HG02970 (cell line): Measurements from ENCODE around the gene CLPX.
"Not testable (repeated sequence)": the region's sequence is repeated elsewhere in the genome, so short reads cannot be mapped to it uniquely, and the experiment has no call there.

ENCODE experiments used
- ATAC-seq: cut with Tn5 transposase; IDR thresholded peaks from one replicate; pipeline ENCODE4 v1.9.1; 2021; ENCODE audit warnings: mild to moderate bottlenecking, moderate library complexity, moderate number of reproducible peaks; ENCODE audit not compliant: unreplicated experiment, low FRiP score

The CLPX gene

DNA sequence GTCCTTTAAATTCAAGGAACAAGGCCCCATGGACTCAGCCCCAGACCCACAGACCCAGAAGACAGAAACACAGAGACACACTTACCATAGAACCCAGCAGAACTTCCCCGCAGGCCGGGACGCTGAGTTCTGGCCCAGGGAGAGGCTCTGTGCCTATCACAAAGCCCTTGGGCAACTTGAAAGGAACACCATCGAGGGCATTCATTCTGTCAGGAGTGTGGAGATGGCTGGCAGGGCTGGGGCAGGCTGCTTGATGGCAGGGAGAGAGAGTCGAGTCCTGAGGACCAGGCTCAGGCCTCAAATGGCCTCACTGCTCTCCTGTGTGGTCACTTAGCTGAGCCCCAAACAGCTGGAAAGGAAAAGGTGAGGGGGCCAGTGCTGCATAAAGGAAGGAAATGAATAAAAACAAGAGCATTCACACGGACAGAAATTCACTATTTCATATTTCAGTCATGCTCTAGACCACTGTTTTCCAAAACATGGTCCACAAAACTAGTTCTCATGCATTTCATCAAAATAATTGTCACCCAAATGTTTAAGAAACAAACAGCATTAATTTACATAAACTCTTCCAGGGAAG lies 79.0 kb downstream of the CLPX start:
- ATAC-seq, result no peak

DNA sequence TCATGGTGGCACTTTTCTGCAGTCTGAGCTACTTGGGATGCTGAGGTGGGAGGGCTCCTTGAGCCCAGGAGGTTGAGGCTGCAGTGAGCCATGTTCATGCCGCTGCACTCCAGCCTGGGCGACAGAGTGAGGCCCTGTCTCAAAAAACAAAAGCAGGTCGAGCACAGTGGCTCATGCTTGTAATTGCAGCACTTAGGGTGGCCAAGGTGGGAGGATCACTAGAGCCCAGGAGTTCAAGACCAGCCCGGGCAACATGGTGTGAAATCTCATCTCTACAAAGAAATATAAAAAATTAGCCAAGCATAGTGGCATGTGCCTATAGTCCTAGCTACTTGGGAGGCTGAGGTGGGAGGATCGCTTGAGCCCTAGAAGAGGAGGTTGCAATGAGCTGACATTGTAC lies 80.1 kb downstream of the CLPX start:
- ATAC-seq, result no peak

DNA sequence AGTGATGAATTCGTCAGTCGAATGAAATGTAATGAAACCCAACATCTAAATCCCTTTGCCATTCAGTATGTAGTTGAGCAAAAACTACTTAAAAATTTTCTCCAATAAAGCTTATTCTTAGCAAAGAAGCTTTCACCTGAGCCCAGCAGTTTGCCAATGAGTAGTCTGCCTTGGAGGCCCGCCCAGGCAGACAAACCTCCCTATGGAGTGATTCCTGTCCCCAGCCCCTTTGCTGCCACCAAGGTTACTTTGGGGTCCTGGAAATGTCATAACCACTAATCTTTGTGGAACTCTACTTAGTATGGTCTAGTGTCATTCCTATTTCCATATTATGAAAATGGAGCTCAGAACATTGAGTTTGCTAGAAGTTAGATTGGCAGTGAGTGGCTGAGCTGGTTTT lies 82.2 kb downstream of the CLPX start:
- ATAC-seq, result no peak

DNA sequence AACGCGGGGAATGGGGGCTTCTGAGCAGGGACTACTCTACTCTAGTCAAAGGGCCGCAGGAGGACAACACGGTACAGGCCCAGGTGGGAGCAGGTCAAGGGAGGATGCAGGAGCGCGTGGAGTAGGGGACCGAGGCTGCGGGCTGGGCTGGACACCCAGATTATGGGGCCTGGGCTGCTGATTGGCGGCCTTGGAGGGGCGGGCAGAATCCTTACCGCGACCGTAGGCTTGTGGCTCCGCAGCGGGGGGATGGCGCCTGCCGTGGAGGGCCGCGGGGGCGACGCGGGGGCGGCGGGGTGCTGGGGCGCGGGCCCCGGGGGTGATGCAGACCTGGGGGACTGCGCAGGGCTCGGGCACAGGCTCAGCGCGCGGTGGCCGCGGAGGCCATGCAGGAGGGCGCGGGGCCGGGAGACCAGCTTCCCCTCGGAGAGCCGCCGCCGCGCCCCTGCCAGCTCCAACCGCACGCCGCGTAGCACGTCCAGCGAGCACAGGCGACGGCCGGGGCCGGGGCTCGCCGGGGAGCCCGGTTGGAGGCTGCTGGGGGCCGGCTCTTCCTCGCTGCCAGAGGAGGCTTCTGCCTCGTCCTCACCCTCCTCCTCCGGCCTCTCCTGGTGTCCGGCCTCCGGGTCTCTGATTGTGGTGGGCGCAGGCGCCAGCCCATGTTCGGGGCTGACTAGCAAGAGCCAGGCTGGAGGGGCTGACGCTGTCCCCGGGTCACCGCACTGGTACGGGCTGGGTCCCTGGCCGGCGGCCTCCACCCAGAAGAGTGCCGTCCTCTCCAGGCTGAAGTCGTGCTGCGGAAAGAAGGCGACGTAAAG lies 83.0 kb downstream of the CLPX start:
- ATAC-seq, result no peak

DNA sequence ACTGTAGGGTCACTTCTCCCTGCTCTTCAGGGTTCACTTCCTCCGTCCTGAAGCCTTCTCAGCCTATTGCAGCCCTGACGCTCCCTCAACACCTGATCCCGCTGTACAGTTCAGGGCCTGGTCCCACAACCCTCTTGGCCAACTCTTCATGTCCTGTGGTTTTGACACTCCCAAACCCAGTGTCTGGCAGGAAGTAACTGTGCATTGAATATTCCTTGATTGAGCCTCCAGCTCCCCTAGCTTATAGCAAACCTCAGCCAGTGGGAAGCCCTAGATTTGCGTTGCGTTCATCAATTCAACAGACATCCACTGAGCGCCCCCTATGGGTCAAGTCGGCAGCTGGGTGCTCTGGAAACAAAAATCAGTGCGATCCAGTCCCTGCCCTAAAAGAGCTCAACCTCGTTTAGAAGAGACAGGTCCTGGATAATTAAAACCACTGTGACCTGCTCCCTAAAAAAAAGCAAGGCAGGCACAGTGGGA lies 83.7 kb downstream of the CLPX start:
- no peak for ATAC-seq

DNA sequence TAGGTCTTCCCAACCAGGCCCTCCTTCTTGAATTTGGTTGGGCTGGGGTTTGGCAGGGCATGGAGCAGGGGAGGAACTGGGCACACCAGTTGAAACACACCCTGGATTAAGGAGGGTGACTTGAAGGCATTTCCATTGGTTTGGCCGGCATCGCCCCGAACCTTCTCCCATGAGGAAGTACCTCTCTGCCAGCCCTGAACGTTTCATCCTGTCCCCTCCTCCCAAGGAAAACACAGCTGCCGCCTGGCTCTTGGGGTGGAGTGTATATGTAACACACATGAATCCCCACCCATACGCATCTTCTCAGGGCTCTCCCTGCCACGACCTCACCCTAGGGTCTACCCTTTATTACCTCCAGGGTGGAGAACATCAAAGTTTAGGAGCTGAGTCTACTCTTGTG lies 84.7 kb downstream of the CLPX start:
- no peak for ATAC-seq

DNA sequence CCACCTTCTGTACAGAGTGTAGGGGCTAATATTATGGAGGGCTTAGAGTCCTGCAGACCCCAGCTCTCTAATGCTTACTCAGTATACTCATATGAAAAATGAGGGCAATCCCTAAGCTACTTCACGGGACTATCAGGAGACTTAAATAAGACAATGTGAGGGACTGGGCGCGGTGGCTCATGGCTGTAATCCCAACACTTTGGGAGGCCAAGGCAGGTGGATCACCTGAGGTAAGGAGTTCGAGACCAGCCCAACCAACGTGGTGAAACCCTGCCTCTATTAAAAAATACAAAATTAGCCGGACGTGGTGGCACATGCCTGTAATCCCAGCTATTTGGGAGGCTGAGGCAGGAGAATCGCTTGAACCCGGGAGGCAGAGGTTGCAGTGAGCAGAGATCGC lies 85.3 kb downstream of the CLPX start:
- ATAC-seq, result not testable (repeated sequence)

DNA sequence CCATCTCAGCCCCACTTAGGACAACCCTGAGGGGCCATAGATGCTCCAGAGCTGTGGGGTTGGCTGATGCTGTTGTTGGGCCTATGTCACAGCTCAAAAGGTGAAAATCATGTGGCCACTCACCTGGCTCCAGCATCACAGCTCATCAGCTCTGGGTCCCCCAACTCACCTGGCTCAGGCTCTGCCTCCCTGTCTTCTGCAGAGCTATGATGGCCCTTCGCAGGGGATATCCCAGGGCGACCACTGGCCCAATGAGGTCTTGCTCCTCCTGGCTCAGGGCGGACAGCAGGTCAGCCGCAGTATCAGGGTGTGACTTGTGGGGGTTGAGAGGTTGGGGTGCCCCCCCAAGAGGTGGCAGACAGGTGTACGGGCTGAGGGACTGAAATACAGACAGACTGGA lies 85.8 kb downstream of the CLPX start:
- ATAC-seq, result no peak
